ENCODE results near the gene LRP1. TPM values are rescaled to one million over a fixed set of nuclear protein-coding genes. Genes with fewer than 3 reads are reported as not detected.

Gene LRP1
- total and polyA plus RNA-seq, 2 experiments from 2014 or later = 28.5 to 77.5 TPM

DNA sequence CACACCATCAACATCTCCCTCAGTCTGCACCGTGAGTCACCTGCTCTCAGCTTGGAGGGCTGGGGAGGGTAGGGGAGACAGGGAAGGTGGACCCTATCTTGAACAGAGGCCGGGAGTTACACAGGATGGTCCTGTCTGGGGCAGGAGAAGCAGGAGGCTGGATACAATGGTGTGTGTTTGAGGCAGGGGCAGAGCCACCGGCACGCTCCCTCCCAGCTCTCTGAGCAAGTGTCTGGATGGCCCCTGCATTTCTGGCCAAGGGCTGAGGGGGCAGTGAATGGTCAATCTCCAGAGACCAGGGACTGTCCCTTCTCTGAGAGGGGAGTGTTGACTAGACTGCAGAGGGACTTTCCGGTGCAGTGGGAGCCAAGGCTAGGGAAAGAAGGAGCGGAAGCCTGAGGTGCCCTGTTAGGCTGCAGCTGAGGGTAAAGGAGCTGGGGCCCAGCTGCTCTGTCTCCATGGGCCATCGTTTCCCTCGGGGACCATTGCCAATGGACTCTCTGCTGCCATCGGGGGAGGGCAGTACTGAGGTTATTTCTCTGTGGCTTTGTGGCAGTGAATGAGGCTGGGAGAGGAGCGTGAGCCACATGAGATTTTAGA, 17.3 kb downstream of the LRP1 start:
- peaks cover 6% of the 10 kb centered on the region for H3K4me1 ChIP-seq (ENCODE audit: low read depth)
- H3K36me3 ChIP-seq = peaks cover 33% of the 10 kb centered on the region
- no peaks in the 10 kb centered on the region for H3K27me3 ChIP-seq
- no peak overlapping the region for H3K4me3 ChIP-seq
- H3K9me3 ChIP-seq (ENCODE audit: low read depth) = no peaks in the 10 kb centered on the region
- H3K27ac ChIP-seq = no peak overlapping the region
- TF ChIP-seq, protein P1, sequence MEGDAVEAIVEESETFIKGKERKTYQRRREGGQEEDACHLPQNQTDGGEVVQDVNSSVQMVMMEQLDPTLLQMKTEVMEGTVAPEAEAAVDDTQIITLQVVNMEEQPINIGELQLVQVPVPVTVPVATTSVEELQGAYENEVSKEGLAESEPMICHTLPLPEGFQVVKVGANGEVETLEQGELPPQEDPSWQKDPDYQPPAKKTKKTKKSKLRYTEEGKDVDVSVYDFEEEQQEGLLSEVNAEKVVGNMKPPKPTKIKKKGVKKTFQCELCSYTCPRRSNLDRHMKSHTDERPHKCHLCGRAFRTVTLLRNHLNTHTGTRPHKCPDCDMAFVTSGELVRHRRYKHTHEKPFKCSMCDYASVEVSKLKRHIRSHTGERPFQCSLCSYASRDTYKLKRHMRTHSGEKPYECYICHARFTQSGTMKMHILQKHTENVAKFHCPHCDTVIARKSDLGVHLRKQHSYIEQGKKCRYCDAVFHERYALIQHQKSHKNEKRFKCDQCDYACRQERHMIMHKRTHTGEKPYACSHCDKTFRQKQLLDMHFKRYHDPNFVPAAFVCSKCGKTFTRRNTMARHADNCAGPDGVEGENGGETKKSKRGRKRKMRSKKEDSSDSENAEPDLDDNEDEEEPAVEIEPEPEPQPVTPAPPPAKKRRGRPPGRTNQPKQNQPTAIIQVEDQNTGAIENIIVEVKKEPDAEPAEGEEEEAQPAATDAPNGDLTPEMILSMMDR (IDR thresholded peaks at IDR 0.05; ENCODE audit: low read depth, low read length) = no peak
- DNase-seq (ENCODE audit: low read depth in 1 of 2, low spot score in 1 of 2) = no peak

GRCh38 chr12:57146092-57146491, 17.8 kb downstream of the LRP1 start:
- TF ChIP-seq, protein P1 (IDR thresholded peaks at IDR 0.05; ENCODE audit: low read depth, low read length) = no peak
- Histone ChIP-seq H3K9me3 (ENCODE audit: low read depth) (no peaks in the 10 kb centered on the region), H3K4me3 (no peak overlapping the region), H3K27ac (no peak overlapping the region), H3K36me3 (peaks cover 33% of the 10 kb centered on the region), H3K4me1 (ENCODE audit: low read depth) (peaks cover 6% of the 10 kb centered on the region), H3K27me3 (no peaks in the 10 kb centered on the region)
- no peak for DNase-seq (ENCODE audit: low read depth in 1 of 2, low spot score in 1 of 2)

- TF ChIP-seq, protein P1 (IDR thresholded peaks at IDR 0.05; ENCODE audit: low read depth, low read length) = no peak
- peak in 1 of 2 donors; percentile 67 for DNase-seq (ENCODE audit: low read depth in 1 of 2, low spot score in 1 of 2)
- Histone ChIP-seq H3K4me1 (ENCODE audit: low read depth) (peaks cover 6% of the 10 kb centered on the region), H3K27ac (peak within 1 kb of the TSS; percentile 47), H3K4me3 (no peak within 1 kb of the TSS), H3K9me3 (ENCODE audit: low read depth) (no peaks in the 10 kb centered on the region), H3K27me3 (no peaks in the 10 kb centered on the region), H3K36me3 (peaks cover 28% of the 10 kb centered on the region)
These were observed 19.0 kb downstream of the LRP1 start, which contains the start of gene LRP1-AS for GRCh38 chr12:57146961-57147944. Gene LRP1-AS, minus strand, starts transcription at chr12:57147619.

- DNase-seq (ENCODE audit: low read depth in 1 of 2, low spot score in 1 of 2) = peak in 1 of 2 donors; percentile 90
- H3K27me3 ChIP-seq = no peaks in the 10 kb centered on the region
- peaks cover 6% of the 10 kb centered on the region for H3K4me1 ChIP-seq (ENCODE audit: low read depth)
- no peak overlapping the region for H3K27ac ChIP-seq
- TF ChIP-seq, protein P1 (IDR thresholded peaks at IDR 0.05; ENCODE audit: low read depth, low read length) = no peak
- H3K36me3 ChIP-seq = peaks cover 25% of the 10 kb centered on the region
- H3K4me3 ChIP-seq = no peak overlapping the region
- no peaks in the 10 kb centered on the region for H3K9me3 ChIP-seq (ENCODE audit: low read depth)
These were observed 20.4 kb downstream of the LRP1 start for GRCh38 chr12:57148469-57149244.

DNA sequence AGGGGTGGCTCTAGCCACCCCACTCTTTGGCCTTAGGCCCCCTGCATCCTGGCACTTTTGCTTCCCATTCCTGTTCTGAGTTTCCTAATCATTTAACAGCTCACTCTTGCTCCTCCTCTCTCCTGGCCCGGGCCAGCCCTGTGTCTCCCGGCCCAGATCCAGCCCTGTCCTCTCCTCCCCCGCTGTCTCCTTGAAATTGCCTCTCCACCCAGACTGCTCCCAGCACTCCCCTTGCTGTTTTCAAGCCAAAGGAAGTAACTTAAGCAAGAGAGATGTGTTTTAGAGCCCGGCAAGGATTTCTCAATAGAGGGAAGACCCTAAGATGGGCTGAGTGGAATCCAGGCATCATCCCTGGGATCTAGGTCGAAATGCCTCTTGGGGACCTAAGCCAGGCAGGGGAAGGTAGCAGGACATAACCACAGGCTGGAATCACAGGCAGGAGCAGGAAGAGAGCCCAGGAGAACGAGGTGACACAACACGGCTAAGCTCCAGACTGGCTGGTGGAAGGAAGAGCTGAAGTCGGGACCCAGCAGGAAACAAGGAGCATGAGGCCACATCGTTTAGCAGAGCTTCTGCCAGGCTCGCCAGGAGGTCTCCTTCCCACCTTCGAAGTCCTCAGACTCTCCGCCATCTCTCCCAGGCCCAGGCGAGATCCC, 21.1 kb downstream of the LRP1 start:
- Histone ChIP-seq H3K4me1 (ENCODE audit: low read depth) (peaks cover 6% of the 10 kb centered on the region), H3K9me3 (ENCODE audit: low read depth) (no peaks in the 10 kb centered on the region), H3K36me3 (peaks cover 18% of the 10 kb centered on the region), H3K27ac (no peak overlapping the region), H3K4me3 (no peak overlapping the region), H3K27me3 (no peaks in the 10 kb centered on the region)
- TF ChIP-seq, protein P1 (IDR thresholded peaks at IDR 0.05; ENCODE audit: low read depth, low read length) = no peak
- DNase-seq (ENCODE audit: low read depth in 1 of 2, low spot score in 1 of 2) = peak in 1 of 2 donors; percentile 97

All from cardiac muscle cell (in vitro differentiated cells and primary cell).